Smooth muscle cell of the brain vasculature (primary cell): ENCODE results near the gene LRRC30.

Experiments
- DNase-seq: peaks from one replicate; pipeline ENCODE4 v3.0.0-alpha.2; 2012; ENCODE audit warnings: low read depth, low spot score

Gene LRRC30

GRCh38 chr18:7237673-7238272 lies 6.9 kb downstream of the LRRC30 start:
- DNase-seq, result no peak

GRCh38 chr18:7242926-7243325 lies 12.0 kb downstream of the LRRC30 start:
- no peak for DNase-seq

GRCh38 chr18:7248877-7249276 lies 18.0 kb downstream of the LRRC30 start:
- no peak for DNase-seq

- DNase-seq, result no peak
Observed at GRCh38 chr18:7254163-7254562, 23.3 kb downstream of the LRRC30 start.

GRCh38 chr18:7255054-7255453 lies 24.2 kb downstream of the LRRC30 start:
- no peak for DNase-seq

GRCh38 chr18:7255643-7256042 lies 24.8 kb downstream of the LRRC30 start:
- DNase-seq, result no peak

- DNase-seq, result no peak
Observed at GRCh38 chr18:7256618-7257425, 25.9 kb downstream of the LRRC30 start.

GRCh38 chr18:7257426-7257740 lies 26.5 kb downstream of the LRRC30 start:
- DNase-seq, result no peak

GRCh38 chr18:7259475-7259874 lies 28.6 kb downstream of the LRRC30 start:
- no peak for DNase-seq

GRCh38 chr18:7261199-7261598 lies 30.3 kb downstream of the LRRC30 start:
- DNase-seq, result no peak

- no peak for DNase-seq
Observed at GRCh38 chr18:7267973-7268372, 37.1 kb downstream of the LRRC30 start.

- DNase-seq, result no peak
Observed at GRCh38 chr18:7269942-7270341, 39.1 kb downstream of the LRRC30 start.

- peak; percentile 73 for DNase-seq
Observed at GRCh38 chr18:7272311-7273049, 41.6 kb downstream of the LRRC30 start.

GRCh38 chr18:7273301-7273921 lies 42.5 kb downstream of the LRRC30 start:
- DNase-seq, result peak; percentile 37

- DNase-seq, result no peak
Observed at GRCh38 chr18:7281579-7281978, 50.7 kb downstream of the LRRC30 start.
